Spleen (tissue), 11 donors: Measurements from ENCODE around the gene KIF16B. TPM values are rescaled to one million over a fixed set of nuclear protein-coding genes. Genes with fewer than 3 reads are reported as not detected.

Experiments
- DNase-seq: peaks from one replicate; pipeline ENCODE4 v3.0.0-alpha.2; 2020
- H3K27ac ChIP-seq, 8 donors: fragments of 200-600 bp; sonication (generic) in 7 of 8; 1 replicate in 4 of 8; 2 replicates in 4 of 8; pipeline versions ENCODE4 v1.5.0 to v1.8.0; 2016 to 2021; ENCODE audit warnings: inconsistent platforms in 4 of 8, mild to moderate bottlenecking in 4 of 8, moderate library complexity in 1 of 8
- H3K27me3 ChIP-seq, 7 donors: fragments of 200-600 bp; sonication (generic) in 6 of 7; replicated peaks in 1 of 7; 1 replicate in 4 of 7; 2 replicates in 3 of 7; pipeline versions ENCODE4 v1.5.0 to v1.8.0; 2016 to 2021; ENCODE audit warnings: inconsistent platforms in 3 of 7, mild to moderate bottlenecking in 1 of 7
- H3K36me3 ChIP-seq, 6 donors: fragments of 200-600 bp; sonication (generic) in 5 of 6; 1 replicate in 4 of 6; 2 replicates in 2 of 6; pipeline versions ENCODE4 v1.5.0 to v1.8.0; 2016 to 2021; ENCODE audit warnings: inconsistent platforms in 2 of 6
- H3K4me1 ChIP-seq, 6 donors: fragments of 200-600 bp; sonication (generic) in 5 of 6; 1 replicate in 3 of 6; 2 replicates in 3 of 6; pipeline versions ENCODE4 v1.5.0 to v1.8.0; 2016 to 2021; ENCODE audit warnings: inconsistent platforms in 3 of 6
- H3K4me3 ChIP-seq, 8 donors: fragments of 200-600 bp; sonication (generic) in 7 of 8; 1 replicate in 4 of 8; 2 replicates in 4 of 8; pipeline versions ENCODE4 v1.5.0 to v1.8.0; 2016 to 2021; ENCODE audit warnings: inconsistent platforms in 4 of 8, mild to moderate bottlenecking in 4 of 8, moderate library complexity in 2 of 8
- H3K9me3 ChIP-seq, 8 donors: fragments of 200-600 bp; sonication (generic) in 7 of 8; 1 replicate in 4 of 8; 2 replicates in 4 of 8; pipeline versions ENCODE4 v1.5.0 to v1.8.0; 2016 to 2021; ENCODE audit warnings: inconsistent platforms in 4 of 8
- POLR2A ChIP-seq, 3 donors: fragments of 450-650 bp; IDR thresholded peaks; one replicate each; pipeline ENCODE4 v1.5.1; 2017; ENCODE audit warnings: antibody characterized with exemption in 3 of 3, mild to moderate bottlenecking in 1 of 3
- POLR2AphosphoS5 ChIP-seq, 3 donors: sonication (generic); formaldehyde crosslinking; IDR thresholded peaks; one replicate each; pipeline ENCODE4 v1.5.1; 2017; ENCODE audit warnings: antibody characterized with exemption in 3 of 3
- WGBS, 5 donors: extraction: QIAGEN DNeasy Blood & Tissue Kit in 3 of 5; methylation state at CpG; one replicate each; pipeline versions ENCODE4 v1.1.5 to v1.1.7; 2013 to 2018; 5-methylcytosine and 5-hydroxymethylcytosine counted together
- intact Hi-C: fragments of 100-400 bp; cut with DNase I; formaldehyde crosslinking; loops from one replicate; pipeline ENCODE4 v1.15.0; 2023; ENCODE audit warnings: low total_unique reads
- polyA plus RNA-seq, 3 donors: library from polyadenylated mRNA; stranded (reverse); fragments of 200-250 nt; gene quantifications; one replicate each; pipeline ENCODE4 v1.2.1, GENCODE V29; 2013
- total RNA-seq, 7 donors: library from RNA; depleted of rRNA in 3 of 7; stranded (reverse); fragments of >200 nt in 3 of 7; fragmentation: NEBNext Ultra II Directional in 4 of 7; extraction: Animal tissue kit (Norgen Biotek cat#: 25700) in 4 of 7; gene quantifications; one replicate each; pipeline versions ENCODE4 v1.1.0 to v1.2.1, GENCODE V29; 2016 to 2021
- TF ChIP-seq, protein P1 (sequence below), 11 experiments: fragments of 200-600 bp in 7 of 11; fragments of 450-650 bp in 4 of 11; sonication (generic) in 4 of 11; IDR thresholded peaks in 8 of 11; conservative IDR thresholded peaks in 3 of 11; 1 replicate in 7 of 11; 2 replicates in 4 of 11; pipeline versions ENCODE4 v1.4.0 to v1.8.0; 2016 to 2021; ENCODE audit warnings: antibody characterized with exemption in 11 of 11, inconsistent platforms in 4 of 11, mild to moderate bottlenecking in 1 of 11
- donor health status: healthy with polysubstance abuse.
- donor health status: DM: no; HTN: no; CAD: no; lungs with moderate emphysema.
- donor health status: DM: no; HTN: no; CAD: no.
- donor health status: Bipolar disorder and iron deficiency.
- donor health status: healthy.
- donor health status: DM: no; HTN: no; CAD: no.
- donor health status: DM: yes; HTN: yes; CAD: no.

Gene KIF16B
- total and polyA plus RNA-seq, 10 donors, result 3.0 to 30.1 (median 21.2) TPM

DNA sequence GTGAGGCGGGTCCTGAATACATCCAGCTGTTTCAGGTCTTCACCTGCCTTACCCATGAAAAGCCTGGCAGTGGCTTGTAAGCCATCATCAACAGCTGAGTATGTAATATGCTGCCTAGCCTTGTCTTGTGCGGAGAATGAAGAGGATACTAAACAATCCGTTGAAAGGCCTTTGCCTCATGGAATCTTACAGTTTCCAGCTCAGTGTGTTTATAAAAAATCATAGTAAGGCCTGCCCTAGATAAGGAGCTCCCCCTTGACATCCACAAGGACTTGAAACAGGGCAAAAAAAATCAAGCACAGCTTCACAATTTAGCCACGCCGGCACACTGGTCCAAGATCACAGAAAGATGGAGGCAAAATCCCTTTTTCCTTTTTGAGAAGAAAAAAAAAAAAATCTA is 115.7 kb downstream of the KIF16B start:
- H3K4me3 ChIP-seq, result no peak overlapping the region
- no peaks in the 10 kb centered on the region for H3K9me3 ChIP-seq
- H3K27ac ChIP-seq, result no peak overlapping the region
- WGBS, 5 donors, result 90 to 98% (median 93%) methylated on average over 5 of the region's 5 CpGs
- no peak for TF ChIP-seq POLR2AphosphoS5 (IDR thresholded peaks at IDR 0.05)
- TF ChIP-seq, protein P1, sequence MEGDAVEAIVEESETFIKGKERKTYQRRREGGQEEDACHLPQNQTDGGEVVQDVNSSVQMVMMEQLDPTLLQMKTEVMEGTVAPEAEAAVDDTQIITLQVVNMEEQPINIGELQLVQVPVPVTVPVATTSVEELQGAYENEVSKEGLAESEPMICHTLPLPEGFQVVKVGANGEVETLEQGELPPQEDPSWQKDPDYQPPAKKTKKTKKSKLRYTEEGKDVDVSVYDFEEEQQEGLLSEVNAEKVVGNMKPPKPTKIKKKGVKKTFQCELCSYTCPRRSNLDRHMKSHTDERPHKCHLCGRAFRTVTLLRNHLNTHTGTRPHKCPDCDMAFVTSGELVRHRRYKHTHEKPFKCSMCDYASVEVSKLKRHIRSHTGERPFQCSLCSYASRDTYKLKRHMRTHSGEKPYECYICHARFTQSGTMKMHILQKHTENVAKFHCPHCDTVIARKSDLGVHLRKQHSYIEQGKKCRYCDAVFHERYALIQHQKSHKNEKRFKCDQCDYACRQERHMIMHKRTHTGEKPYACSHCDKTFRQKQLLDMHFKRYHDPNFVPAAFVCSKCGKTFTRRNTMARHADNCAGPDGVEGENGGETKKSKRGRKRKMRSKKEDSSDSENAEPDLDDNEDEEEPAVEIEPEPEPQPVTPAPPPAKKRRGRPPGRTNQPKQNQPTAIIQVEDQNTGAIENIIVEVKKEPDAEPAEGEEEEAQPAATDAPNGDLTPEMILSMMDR (IDR thresholded peaks at IDR 0.05 in 8 of 11, conservative IDR thresholded peaks at IDR 0.05 in 3 of 11), result no peak
- no peak for TF ChIP-seq POLR2A (IDR thresholded peaks at IDR 0.05)
- H3K27me3 ChIP-seq, result no peaks in the 10 kb centered on the region
- no peak for DNase-seq
- H3K36me3 ChIP-seq, result no peaks in the 10 kb centered on the region
- no peaks in the 10 kb centered on the region for H3K4me1 ChIP-seq
- intact Hi-C loops, result no loop called here

DNA sequence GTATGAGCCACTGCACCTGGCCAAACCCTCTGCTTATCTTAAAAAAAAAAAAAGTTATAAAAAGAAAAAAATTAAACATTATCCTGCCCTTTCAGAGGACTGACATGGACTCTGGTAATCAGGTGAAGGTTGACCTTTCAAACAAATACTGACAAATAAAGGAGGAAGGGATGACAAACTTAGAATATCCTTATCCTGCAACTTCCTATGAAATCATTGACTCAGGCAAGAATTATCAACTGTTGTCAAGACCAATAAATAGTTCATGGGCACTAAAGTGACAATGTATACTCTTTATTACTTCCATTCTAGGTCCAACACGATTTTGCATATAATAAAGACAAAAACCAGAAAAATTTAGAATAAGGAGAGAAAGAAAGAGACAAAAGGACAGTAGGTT is 117.9 kb downstream of the KIF16B start:
- intact Hi-C loops, result no loop called here
- H3K9me3 ChIP-seq, result no peaks in the 10 kb centered on the region
- H3K27me3 ChIP-seq, result no peaks in the 10 kb centered on the region
- H3K4me1 ChIP-seq, result no peaks in the 10 kb centered on the region
- 74 to 88% (median 79%) methylated on average over 1 of the region's 1 CpG for WGBS, 5 donors
- TF ChIP-seq POLR2AphosphoS5 (IDR thresholded peaks at IDR 0.05) (no peak), POLR2A (IDR thresholded peaks at IDR 0.05) (no peak)
- TF ChIP-seq, protein P1 (IDR thresholded peaks at IDR 0.05 in 8 of 11, conservative IDR thresholded peaks at IDR 0.05 in 3 of 11), result no peak
- DNase-seq, result no peak
- no peak overlapping the region for H3K27ac ChIP-seq
- peaks cover 0 to 8% (median 0%) of the 10 kb centered on the region in 6 donors for H3K36me3 ChIP-seq
- no peak overlapping the region for H3K4me3 ChIP-seq

DNA sequence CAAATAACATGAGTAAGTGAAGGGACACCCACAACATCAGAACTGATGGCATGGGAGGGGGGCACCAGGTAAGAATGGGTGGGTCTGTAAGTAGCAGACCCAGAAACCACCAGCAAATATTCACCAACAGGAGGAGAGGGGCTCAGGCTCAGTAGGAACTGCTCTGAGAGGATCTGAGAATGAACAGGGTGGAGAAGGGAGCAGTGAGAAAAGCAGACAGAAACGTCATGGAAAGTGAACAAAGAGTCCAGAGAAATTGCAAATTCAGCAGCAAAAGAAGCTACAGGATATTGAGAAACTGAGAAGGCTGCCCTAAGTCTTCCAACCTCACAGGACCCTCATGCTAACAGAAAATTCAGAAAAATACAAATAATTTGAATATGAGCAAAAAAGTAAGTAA is 121.3 kb downstream of the KIF16B start:
- intact Hi-C loops, result no loop called here
- 42 to 67% (median 56%) methylated on average over 1 of the region's 1 CpG for WGBS, 5 donors
- no peak overlapping the region for H3K27ac ChIP-seq

DNA sequence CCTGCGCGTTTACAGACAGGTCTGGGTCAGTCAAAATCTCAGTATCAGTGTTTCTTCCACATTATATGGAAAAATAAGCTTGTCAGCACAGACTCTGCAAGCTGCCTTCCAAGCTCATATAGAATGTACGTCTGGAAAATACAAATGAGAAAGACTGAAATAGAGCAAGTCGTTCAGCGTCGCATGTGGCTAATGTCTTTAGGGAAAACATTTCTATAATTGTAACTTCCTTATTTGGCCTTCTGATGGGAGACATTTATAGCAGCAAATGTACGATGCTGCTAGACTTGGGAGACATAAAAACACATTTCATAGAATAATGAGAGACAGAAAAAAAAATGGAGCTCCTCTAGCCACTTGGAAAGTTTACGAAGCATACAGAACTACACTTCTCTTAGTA is 122.2 kb downstream of the KIF16B start:
- Histone ChIP-seq H3K36me3 (peaks cover 0 to 10% (median 0%) of the 10 kb centered on the region in 6 donors), H3K27me3 (no peaks in the 10 kb centered on the region), H3K27ac (no peak overlapping the region), H3K4me3 (no peak overlapping the region), H3K9me3 (no peaks in the 10 kb centered on the region), H3K4me1 (no peaks in the 10 kb centered on the region)
- 64 to 81% (median 80%) methylated on average over 8 of the region's 8 CpGs for WGBS, 5 donors
- intact Hi-C loops, result no loop called here
- TF ChIP-seq, protein P1 (IDR thresholded peaks at IDR 0.05 in 8 of 11, conservative IDR thresholded peaks at IDR 0.05 in 3 of 11), result no peak
- TF ChIP-seq POLR2AphosphoS5 (IDR thresholded peaks at IDR 0.05), result no peak
- TF ChIP-seq POLR2A (IDR thresholded peaks at IDR 0.05), result no peak
- no peak for DNase-seq

More for the DNA sequence above, 121.3 kb downstream of the KIF16B start:
- DNase-seq, result no peak
- H3K9me3 ChIP-seq, result no peaks in the 10 kb centered on the region
- H3K4me1 ChIP-seq, result no peaks in the 10 kb centered on the region
- H3K27me3 ChIP-seq, result no peaks in the 10 kb centered on the region
- peaks cover 0 to 10% (median 0%) of the 10 kb centered on the region in 6 donors for H3K36me3 ChIP-seq
- no peak for TF ChIP-seq POLR2A (IDR thresholded peaks at IDR 0.05)
- TF ChIP-seq POLR2AphosphoS5 (IDR thresholded peaks at IDR 0.05), result no peak
- TF ChIP-seq, protein P1 (IDR thresholded peaks at IDR 0.05 in 8 of 11, conservative IDR thresholded peaks at IDR 0.05 in 3 of 11), result no peak
- H3K4me3 ChIP-seq, result no peak overlapping the region
